Transverse colon (tissue), 4 donors: Measurements from ENCODE around the gene CD22. TPM values are rescaled to one million over a fixed set of nuclear protein-coding genes. Genes with fewer than 3 reads are reported as not detected.

Experiments used
- DNase-seq: peaks from one replicate; pipeline ENCODE4 v3.0.0-alpha.2; 2019
- H3K27ac ChIP-seq, 4 donors: fragments of 200-600 bp; sonication (generic); 2 replicates each; pipeline ENCODE4 v1.5.1; 2016 to 2018; ENCODE audit warnings: inconsistent platforms in 4 of 4
- H3K27me3 ChIP-seq: fragments of 200-600 bp; sonication (generic); 2 replicates; pipeline ENCODE4 v1.5.1; 2017; ENCODE audit warnings: inconsistent platforms
- H3K36me3 ChIP-seq, 4 donors: fragments of 200-600 bp; sonication (generic); 2 replicates each; pipeline ENCODE4 v1.5.1; 2017 to 2019; ENCODE audit warnings: inconsistent platforms in 4 of 4
- H3K4me1 ChIP-seq, 4 donors: fragments of 200-600 bp; sonication (generic); 2 replicates each; pipeline ENCODE4 v1.5.1; 2017 to 2020; ENCODE audit warnings: inconsistent platforms in 4 of 4
- H3K4me3 ChIP-seq, 4 donors: fragments of 200-600 bp; sonication (generic); 1 replicate in 1 of 4; 2 replicates in 3 of 4; pipeline versions ENCODE4 v1.5.1 to v1.6.1; 2017 to 2019; ENCODE audit warnings: inconsistent platforms in 4 of 4
- H3K9me3 ChIP-seq, 2 donors: fragments of 200-600 bp; sonication (generic); 2 replicates each; pipeline ENCODE4 v1.5.1; 2017 to 2019; ENCODE audit warnings: inconsistent platforms in 2 of 2
- CTCF ChIP-seq, 5 experiments: fragments of 200-600 bp in 3 of 5; fragments of 450-650 bp in 2 of 5; sonication (generic) in 3 of 5; IDR thresholded peaks; 1 replicate in 2 of 5; 2 replicates in 3 of 5; pipeline ENCODE4 v1.5.1; 2016 to 2017; ENCODE audit warnings: antibody characterized with exemption in 5 of 5, inconsistent platforms in 3 of 5, mild to moderate bottlenecking in 2 of 5, moderate library complexity in 1 of 5
- EP300 ChIP-seq: sonication (generic); formaldehyde crosslinking; IDR thresholded peaks from one replicate; pipeline ENCODE4 v1.6.1; 2017; ENCODE audit warnings: antibody characterized with exemption, low read depth
- POLR2A ChIP-seq: fragments of 450-650 bp; IDR thresholded peaks from one replicate; pipeline ENCODE4 v1.6.1; 2016; ENCODE audit warnings: antibody characterized with exemption, mild to moderate bottlenecking, moderate library complexity
- POLR2AphosphoS5 ChIP-seq, 3 donors: sonication (generic); formaldehyde crosslinking; IDR thresholded peaks; one replicate each; pipeline ENCODE4 v1.6.1; 2016; ENCODE audit warnings: antibody characterized with exemption in 3 of 3
- WGBS, 2 donors: methylation state at CpG; one replicate each; pipeline ENCODE4 v1.1.5; 2018; ENCODE audit warnings: low coverage in 1 of 2; 5-methylcytosine and 5-hydroxymethylcytosine counted together
- in situ Hi-C, 4 donors: fragments of 200-750 bp; cut with MboI; loops; one replicate each; pipeline versions ENCODE4 v1.15.0 to v1.15.1; 2017; ENCODE audit warnings: low sequenced_read_pairs in 3 of 4, low pct_ligation_motif_present in 1 of 4, low pct_unique_long_range_greater_than_20kb in 1 of 4
- intact Hi-C: fragments of 100-400 bp; cut with DNase I; formaldehyde crosslinking; loops from one replicate; pipeline ENCODE4 v1.15.1; 2023; ENCODE audit warnings: low total_unique reads
- total RNA-seq, 4 donors: library from RNA; depleted of rRNA; stranded (reverse); fragments of >200 nt; gene quantifications; one replicate each; pipeline ENCODE4 v1.1.0, GENCODE V29; 2016

The CD22 gene
- total RNA-seq, 4 donors from 2014 or later = 4.4 to 27.7 (median 21.1) TPM; not detected in 1

DNA sequence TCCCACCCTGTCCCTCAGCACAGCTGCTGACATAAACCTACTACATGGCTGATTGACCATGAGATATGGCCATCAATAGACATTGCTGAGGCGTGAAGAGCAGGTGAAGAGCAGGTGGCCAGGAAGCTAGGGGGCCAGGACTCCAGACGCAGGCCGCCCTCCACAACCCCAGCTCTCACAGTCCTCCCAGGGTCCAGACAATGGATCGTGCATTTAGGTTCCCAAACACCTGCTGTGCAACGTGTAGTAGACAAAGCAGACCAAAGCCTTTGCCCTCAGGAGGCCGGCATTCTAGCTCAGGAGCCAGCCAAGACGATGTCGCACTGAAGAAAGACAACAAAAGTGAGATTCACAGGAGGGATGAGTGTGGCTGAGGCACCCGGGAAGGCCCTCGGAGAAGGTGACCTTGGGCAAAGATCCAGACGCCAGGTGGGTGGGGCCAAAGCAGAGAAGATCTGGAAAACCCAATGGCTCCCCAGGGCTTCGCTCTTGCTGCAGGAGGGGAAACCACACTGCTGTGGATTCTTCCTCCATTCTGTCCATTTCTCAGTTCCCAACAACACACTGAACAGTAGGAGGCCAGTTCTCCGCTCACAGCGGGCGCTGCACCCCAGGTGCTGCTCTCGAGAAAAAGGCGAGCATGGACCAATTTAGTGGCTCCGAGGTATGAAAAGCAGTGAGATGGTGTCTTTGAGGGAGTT is 20.1 kb downstream of the CD22 start:
- Histone ChIP-seq H3K9me3 (no peaks in the 10 kb centered on the region), H3K4me3 (no peak overlapping the region), H3K27ac (no peak overlapping the region), H3K4me1 (no peaks in the 10 kb centered on the region), H3K36me3 (no peaks in the 10 kb centered on the region), H3K27me3 (peaks cover 4% of the 10 kb centered on the region)
- in situ Hi-C loops = loop anchor here in 1 of 4 donors (10.0 kb wide), 1 partner anchor 146 kb away; the partner anchor contains the start of gene KRTDAP
- no peak for TF ChIP-seq POLR2AphosphoS5 (IDR thresholded peaks at IDR 0.05)
- TF ChIP-seq CTCF (IDR thresholded peaks at IDR 0.05) = no peak
- no peak for TF ChIP-seq EP300
- TF ChIP-seq POLR2A = no peak
- DNase-seq = no peak
- intact Hi-C loops = no loop called here
- 77 to 80% methylated on average over 2 to 18 of the region's 18 CpGs for WGBS, 2 donors

GRCh38 chr19:35349614-35350521 is 20.9 kb downstream of the CD22 start:
- no peak for TF ChIP-seq EP300
- TF ChIP-seq CTCF (IDR thresholded peaks at IDR 0.05) = no peak
- TF ChIP-seq POLR2A = no peak
- no peak for TF ChIP-seq POLR2AphosphoS5 (IDR thresholded peaks at IDR 0.05)
- intact Hi-C loops (loop anchor here (5.0 kb wide), 1 partner anchor 147 kb away; no protein-coding TSS in a partner anchor), in situ Hi-C loops (loop anchor here (10.0 to 25.0 kb wide), 3 partner anchors 112 to 145 kb away; partner anchors contain the start of gene KRTDAP (in 3 of the 4))
- H3K9me3 ChIP-seq = no peaks in the 10 kb centered on the region
- H3K4me1 ChIP-seq = no peaks in the 10 kb centered on the region
- H3K4me3 ChIP-seq = no peak overlapping the region
- 43 to 71% methylated on average over 3 to 15 of the region's 17 CpGs for WGBS, 2 donors
- peaks cover under 1% of the 10 kb centered on the region for H3K27me3 ChIP-seq
- H3K36me3 ChIP-seq = no peaks in the 10 kb centered on the region
- no peak for DNase-seq
- H3K27ac ChIP-seq = no peak overlapping the region

- Histone ChIP-seq H3K4me1 (no peaks in the 10 kb centered on the region), H3K27ac (no peak overlapping the region), H3K9me3 (no peaks in the 10 kb centered on the region), H3K36me3 (no peaks in the 10 kb centered on the region), H3K4me3 (no peak overlapping the region), H3K27me3 (no peaks in the 10 kb centered on the region)
- no peak for DNase-seq
- WGBS, 2 donors = 72% methylated on average over 7 of the region's 7 CpGs; no CpG with 5 or more reads in 1 of the 2 donors
- intact Hi-C loops = loop anchor here (5.0 kb wide), 1 partner anchor 147 kb away; no protein-coding TSS in a partner anchor
- TF ChIP-seq POLR2A (no peak), POLR2AphosphoS5 (IDR thresholded peaks at IDR 0.05) (no peak), CTCF (IDR thresholded peaks at IDR 0.05) (no peak), EP300 (no peak)
- in situ Hi-C loops = loop anchor here in 3 of 4 donors (10.0 to 25.0 kb wide), 3 partner anchors 112 to 144 kb away; partner anchors contain the start of gene KRTDAP (in 2 of the 3)
These were observed 21.6 kb downstream of the CD22 start for GRCh38 chr19:35350591-35350990.
